Measurements from ENCODE around the gene RAD54L2. TPM values are rescaled to one million over a fixed set of nuclear protein-coding genes. Genes with fewer than 3 reads are reported as not detected.
"Not testable (repeated sequence)": the region's sequence is repeated elsewhere in the genome, so short reads cannot be mapped to it uniquely, and the experiment has no call there.

Gene RAD54L2
- total RNA-seq, 1 donor from 2014 or later = 18.9 TPM

- DNase-seq = peak; percentile 74
Measured at GRCh38 chr3:51539291-51539941, 897 bp downstream of the RAD54L2 start.

DNA sequence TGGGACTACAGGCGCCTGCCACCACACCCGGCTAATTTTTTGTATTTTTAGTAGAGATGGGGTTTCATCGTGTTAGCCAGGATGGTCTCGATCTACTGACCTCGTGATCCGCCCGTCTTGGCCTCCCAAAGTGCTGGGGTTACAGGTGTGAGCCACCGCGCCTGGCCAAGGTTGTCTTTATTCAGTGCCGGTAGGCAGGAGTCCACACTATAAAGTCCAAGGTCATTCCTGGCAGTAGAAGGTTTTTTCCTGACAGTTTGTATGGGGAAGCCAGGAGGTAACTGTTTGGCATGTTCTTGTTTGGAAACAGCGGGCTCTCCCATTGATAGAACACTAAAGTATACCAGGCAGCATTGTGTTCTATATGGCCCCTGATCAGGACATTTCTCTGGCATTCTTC lies 4.1 kb downstream of the RAD54L2 start:
- not testable (repeated sequence) for DNase-seq

GRCh38 chr3:51544011-51544775 lies 5.7 kb downstream of the RAD54L2 start:
- peak; percentile 77 for DNase-seq

- DNase-seq = no peak
Measured at GRCh38 chr3:51547274-51547673, 8.8 kb downstream of the RAD54L2 start.

- DNase-seq = no peak
Measured at GRCh38 chr3:51549311-51549710, 10.8 kb downstream of the RAD54L2 start.

DNA sequence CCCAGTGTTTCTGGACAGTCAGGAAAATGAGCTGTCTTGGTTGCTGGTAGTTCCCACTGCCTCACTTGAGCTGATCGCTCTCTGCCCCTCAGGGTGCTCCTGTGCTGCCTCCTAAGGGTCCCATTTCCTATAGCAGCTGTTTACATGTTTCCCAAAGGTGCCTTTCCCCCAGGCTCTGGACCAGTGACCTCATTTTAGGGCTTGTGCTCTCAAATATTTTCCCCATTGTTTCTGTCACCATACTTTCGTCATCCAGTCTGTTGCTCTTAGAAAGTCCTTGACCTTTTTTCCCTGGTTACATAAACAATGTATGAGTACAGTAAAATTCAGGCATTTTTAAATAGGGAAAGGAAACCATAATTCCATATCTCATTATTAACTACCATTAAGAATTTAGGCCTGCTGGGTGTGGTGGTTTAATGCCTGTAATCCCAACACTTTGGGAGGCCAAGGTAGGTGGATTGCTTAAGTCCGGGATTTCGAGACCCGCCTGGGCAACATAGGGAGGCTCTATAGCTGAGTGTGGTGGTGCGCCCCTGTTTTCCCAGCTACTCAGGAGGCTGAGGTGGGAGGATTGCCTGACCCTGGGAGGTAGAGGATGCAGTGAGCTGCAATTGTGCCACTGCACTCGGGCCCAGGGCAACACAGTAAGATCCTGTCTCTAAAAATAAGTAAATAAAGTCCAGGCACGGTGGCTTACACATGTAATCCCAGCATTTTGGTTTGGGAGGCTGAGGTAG lies 11.7 kb downstream of the RAD54L2 start:
- DNase-seq = peak; percentile 21

DNA sequence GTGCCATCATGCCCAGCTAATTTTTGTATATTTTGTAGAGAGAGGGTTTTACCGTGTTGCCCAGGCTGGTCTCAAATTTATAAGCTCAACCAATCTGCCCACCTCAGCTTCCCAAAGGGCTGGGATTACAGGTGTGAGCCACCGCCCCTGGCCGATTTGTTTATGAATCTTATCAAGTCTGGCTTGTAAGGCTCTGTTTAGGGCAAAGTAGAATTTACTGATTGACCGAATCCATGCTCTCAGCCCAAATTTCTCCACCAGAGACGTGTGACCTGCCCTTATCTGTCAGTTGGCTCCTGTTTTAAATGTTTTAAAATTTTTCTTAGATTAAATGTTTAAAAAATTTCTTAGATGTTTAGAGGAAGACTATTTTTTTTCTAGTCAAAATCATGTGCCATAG lies 19.5 kb downstream of the RAD54L2 start:
- DNase-seq = no peak

DNA sequence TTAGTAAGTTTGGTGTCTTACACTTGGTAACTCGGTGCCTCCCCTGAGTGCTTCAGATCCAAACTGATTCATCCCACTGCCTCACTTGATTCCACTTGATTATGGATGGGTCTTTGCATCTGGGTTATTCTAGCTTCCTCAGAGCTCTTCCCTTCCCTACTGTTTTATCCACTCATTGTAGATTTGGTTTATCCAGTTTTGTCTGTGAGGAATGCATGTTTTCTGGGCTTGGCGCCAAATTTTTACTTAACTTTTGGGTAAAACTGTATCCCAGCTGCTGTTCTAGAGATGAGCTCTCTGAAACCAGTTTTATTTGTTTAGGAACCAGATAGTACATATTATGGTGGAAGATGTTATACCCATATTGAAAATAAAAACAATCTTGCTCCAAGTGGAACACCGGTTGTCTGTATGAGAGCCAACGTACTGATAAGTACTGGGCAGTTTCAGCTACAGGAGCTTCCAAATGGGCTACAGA lies 20.9 kb downstream of the RAD54L2 start:
- DNase-seq = peak; percentile 28

DNA sequence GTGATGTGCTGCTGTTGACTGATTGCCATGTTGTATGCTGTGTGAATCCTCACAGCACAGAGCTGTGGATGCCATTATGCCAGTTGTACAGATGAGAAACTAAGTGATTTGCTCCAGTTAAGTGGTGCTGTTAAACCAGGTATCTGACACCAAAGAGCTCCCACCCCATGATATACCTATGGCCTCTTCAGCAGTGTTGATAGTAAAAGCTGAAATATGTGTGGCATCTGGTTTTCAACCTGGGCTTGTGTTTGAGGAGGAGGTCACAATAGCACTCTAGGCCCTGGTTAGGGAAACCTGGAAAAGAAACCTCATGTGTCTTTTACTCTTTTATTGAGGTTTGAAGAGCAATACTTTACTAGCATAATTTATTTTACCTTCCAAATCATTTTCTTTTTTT lies 21.4 kb downstream of the RAD54L2 start:
- no peak for DNase-seq

DNA sequence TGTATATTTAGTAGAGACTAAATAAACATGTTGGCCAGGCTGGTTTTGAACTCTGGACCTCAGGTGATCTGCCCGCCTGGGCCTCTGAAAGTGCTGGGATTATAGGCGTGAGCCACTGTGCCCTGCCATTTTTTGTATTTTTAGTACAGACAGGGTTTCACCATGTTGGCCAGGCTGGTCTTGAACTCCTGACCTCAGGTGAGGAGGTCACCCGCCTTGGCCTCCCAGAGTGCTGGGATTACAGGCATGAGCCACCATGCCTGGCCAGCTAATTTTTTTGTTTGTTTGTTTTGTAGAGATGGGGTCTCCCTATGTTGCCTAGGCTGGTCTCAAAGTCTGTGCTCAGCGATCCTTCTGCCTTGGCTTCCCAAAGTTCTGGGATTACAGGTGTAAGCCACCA lies 23.9 kb downstream of the RAD54L2 start:
- DNase-seq = not testable (repeated sequence)

DNA sequence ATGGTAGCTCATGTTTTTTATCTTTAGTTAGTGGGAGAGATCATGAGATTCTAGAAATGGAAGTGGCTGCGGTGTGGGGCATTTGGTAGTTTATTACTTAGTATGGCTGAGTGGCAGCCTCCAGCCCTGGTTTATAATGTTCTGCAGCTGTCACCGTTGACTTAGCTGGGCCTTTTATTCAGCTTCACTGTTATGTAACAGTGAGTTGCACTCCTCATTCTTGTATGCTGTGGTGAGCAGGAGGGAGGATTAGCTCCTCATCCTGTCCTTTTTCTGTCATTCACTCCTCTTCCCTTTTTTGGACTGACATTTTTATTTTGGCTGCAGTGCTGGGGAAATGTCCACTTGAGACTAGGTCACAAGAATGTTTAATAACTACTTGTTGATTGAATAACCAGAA lies 29.5 kb downstream of the RAD54L2 start:
- no peak for DNase-seq

DNA sequence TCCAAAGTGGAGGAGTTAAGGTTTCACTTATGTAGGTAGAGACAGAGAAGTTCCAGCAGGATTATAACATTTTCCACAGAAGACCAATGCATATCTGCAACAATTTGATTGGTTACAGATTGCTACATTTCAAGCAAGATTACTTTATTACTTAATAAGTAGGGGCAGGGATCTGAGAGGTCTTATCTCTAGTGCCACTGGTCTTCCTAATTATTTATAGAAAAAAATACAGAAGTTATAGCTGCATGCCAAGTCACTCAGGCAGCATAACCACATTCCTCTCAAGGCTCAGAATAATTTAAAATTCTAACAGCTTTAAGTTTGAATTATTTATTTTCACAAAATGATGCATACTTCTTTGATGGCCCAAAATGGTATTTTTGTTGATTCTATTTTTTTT lies 30.5 kb downstream of the RAD54L2 start:
- no peak for DNase-seq

GRCh38 chr3:51578238-51578637 lies 39.7 kb downstream of the RAD54L2 start:
- DNase-seq = peak; percentile 37

GRCh38 chr3:51580418-51580817 lies 41.9 kb downstream of the RAD54L2 start:
- no peak for DNase-seq

DNA sequence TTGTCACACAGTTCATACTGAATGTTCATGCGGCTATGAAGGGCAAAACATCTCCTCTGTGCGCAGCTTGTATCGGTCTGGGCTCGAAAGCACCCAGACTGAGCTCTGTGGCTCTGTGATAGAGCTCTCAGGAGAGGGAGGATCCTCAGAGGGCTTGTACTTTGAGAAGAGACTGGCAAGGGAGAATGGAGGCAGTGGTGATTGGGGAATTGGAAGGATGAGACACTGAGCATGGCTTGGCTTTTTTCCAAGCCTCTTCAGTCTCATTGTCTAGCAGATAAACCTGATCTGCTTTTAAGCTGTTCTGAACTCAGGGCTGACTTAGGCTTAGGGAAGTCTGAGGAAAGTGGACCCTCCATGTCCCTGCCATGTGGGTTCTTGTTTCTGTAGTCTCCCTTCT lies 43.0 kb downstream of the RAD54L2 start:
- peak; percentile 10 for DNase-seq

GRCh38 chr3:51585197-51585596 lies 46.7 kb downstream of the RAD54L2 start:
- DNase-seq = no peak

GRCh38 chr3:51585871-51586270 lies 47.4 kb downstream of the RAD54L2 start:
- no peak for DNase-seq

Other genes with a start within 250 kb of the RAD54L2 start
- 100 and 134 TPM in 2 replicates for gene MANF, start 153.4 kb upstream of the RAD54L2 start, total RNA-seq
- 49.4 and 51.0 TPM in 2 replicates for gene RBM15B, start 147.4 kb upstream of the RAD54L2 start, total RNA-seq
- gene DCAF1, start 38.7 kb upstream of the RAD54L2 start, total RNA-seq = 16.7 and 23.0 TPM in 2 replicates
- 54.8 and 64.7 TPM in 2 replicates for gene TEX264, start 132.5 kb downstream of the RAD54L2 start, total RNA-seq
- under 0.01 TPM in 1 of 2 replicates, not detected in the other for gene GRM2, start 168.3 kb downstream of the RAD54L2 start, total RNA-seq
- not detected in 2 replicates for gene IQCF6, start 240.5 kb downstream of the RAD54L2 start, total RNA-seq

Data from dermis blood vessel endothelial cell (primary cell).